ENCODE results near the gene LRP6. TPM values are rescaled to one million over a fixed set of nuclear protein-coding genes. Genes with fewer than 3 reads are reported as not detected.

Gene LRP6
- total and polyA plus RNA-seq, 2 of the 13 experiments (the other 11 are each of a cell fraction or from before 2014, with no cell fraction given), result 33.8 to 42.0 TPM

DNA sequence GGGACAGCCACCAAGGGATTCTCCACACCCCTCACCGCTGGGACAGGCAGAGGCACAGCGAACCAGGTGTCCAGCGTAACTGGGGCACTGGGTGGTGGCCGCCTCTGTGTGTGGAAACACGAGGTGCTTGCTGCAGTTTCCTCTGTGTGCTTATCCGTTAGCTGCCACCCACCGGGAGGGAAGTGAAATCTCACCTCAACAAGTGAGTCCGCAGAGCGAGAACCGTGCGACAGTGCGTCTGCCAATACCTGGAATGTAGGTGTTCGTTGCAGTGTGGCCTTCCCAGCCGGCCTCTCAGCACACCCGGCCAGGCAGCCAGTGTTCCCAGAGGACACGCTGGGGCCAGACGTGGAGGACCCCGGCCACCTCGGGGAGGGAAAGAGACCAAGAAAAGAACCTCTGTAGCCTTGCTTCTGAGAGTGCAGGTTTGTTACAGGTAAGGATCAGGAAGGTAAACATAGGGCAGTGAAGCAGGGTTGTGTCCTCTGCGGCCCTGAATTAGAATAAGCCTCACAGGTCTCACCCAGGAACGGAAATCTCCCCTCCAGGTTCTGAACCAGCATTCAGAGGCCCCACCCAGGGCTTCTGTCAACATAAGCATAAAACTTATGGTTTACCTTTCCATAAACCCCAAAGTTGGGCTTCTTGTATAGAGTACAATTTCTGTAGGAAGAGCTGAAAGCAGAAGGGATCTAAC lies 194.6 kb downstream of the LRP6 start:
- Histone ChIP-seq H3K4me1 (ENCODE audit: insufficient read depth, low read length) (peaks cover 40% of the 10 kb centered on the region), H3K4me2 (ENCODE audit: low read depth, low read length) (peak overlapping the region; percentile 88), H3K27ac (ENCODE audit: extremely low read length, insufficient read depth, low read length) (no peak overlapping the region), H4K20me1 (ENCODE audit: insufficient read depth, low read length) (no peaks in the 10 kb centered on the region), H2AFZ (ENCODE audit: low read length) (no peak overlapping the region), H3K9me3 (ENCODE audit: low read length) (no peaks in the 10 kb centered on the region), H3K79me2 (ENCODE audit: insufficient read depth, low read length) (no peaks in the 10 kb centered on the region), H3K9ac (ENCODE audit: insufficient read depth, low read depth, low read length) (peak overlapping the region; percentile 31; the same call in 1 of the 2 replicates), H3K36me3 (replicated peaks in 1 of 2; ENCODE audit: control insufficient read depth in 1 of 2, insufficient read depth in 2 of 2, low read length in 2 of 2) (no peaks in the 10 kb centered on the region), H3K27me3 (ENCODE audit: control insufficient read depth in 1 of 2, insufficient read depth in 2 of 2, low read length in 2 of 2) (peaks cover 5 to 21% of the 10 kb centered on the region in 2 experiments; a peak in 3 of 5 replicates), H3K4me3 (replicated peaks in 1 of 3; ENCODE audit: insufficient read depth in 1 of 3, low read depth in 2 of 3, low read length in 3 of 3) (peak overlapping the region; percentile 46 to 74 (median 49); a peak in 5 of 6 replicates)
- peak; percentile 38 for DNase-seq (ENCODE audit: low spot score)
- in situ Hi-C loops (cut with HindIII; ENCODE audit: extremely low pct_ligation_motif_present, low pct_unique_long_range_greater_than_20kb), result no loop called here
- CTCF ChIA-PET (ENCODE audit: low intra/inter-chr PET ratio, low total read pairs), result no interaction called here
- intact Hi-C loops (cut with micrococcal nuclease; ENCODE audit: unreplicated experiment), result no loop called here
- no peak for FAIRE-seq
- peak; percentile 76 for ATAC-seq
- POLR2A ChIA-PET, result interaction anchor here (1.2 kb wide), 1 partner anchor 10 kb away, joined by 4 read pairs; no protein-coding TSS in a partner anchor
- WGBS (ENCODE audit: low lambda C conversion rate), result 4% methylated on average over 5 of the region's 21 CpGs
- no TSS peak for BruUV-seq (replicated peaks)
- TF ChIP-seq PITX1 (CRISPR knock-in tag; IDR thresholded peaks at IDR 0.05) (peak; percentile 31; the same call in 1 of the 2 replicates), JARID2 (CRISPR knock-in tag; IDR thresholded peaks at IDR 0.05; ENCODE audit: insufficient replicate concordance) (no peak), SP2 (CRISPR knock-in tag; IDR thresholded peaks at IDR 0.05) (no peak), MYC (CRISPR knock-in tag; IDR thresholded peaks at IDR 0.05; ENCODE audit: borderline replicate concordance) (0 out of 2 replicates have a peak, but pooled peaks have one; percentile 25), HDAC2 (CRISPR knock-in tag; IDR thresholded peaks at IDR 0.05) (peak; percentile 14; the same call in 1 of the 2 replicates), ZNF292 (CRISPR knock-in tag; IDR thresholded peaks at IDR 0.05; ENCODE audit: borderline replicate concordance, low read depth) (peak; percentile 33; the same call in 1 of the 2 replicates)
- TF ChIP-seq, protein P1, sequence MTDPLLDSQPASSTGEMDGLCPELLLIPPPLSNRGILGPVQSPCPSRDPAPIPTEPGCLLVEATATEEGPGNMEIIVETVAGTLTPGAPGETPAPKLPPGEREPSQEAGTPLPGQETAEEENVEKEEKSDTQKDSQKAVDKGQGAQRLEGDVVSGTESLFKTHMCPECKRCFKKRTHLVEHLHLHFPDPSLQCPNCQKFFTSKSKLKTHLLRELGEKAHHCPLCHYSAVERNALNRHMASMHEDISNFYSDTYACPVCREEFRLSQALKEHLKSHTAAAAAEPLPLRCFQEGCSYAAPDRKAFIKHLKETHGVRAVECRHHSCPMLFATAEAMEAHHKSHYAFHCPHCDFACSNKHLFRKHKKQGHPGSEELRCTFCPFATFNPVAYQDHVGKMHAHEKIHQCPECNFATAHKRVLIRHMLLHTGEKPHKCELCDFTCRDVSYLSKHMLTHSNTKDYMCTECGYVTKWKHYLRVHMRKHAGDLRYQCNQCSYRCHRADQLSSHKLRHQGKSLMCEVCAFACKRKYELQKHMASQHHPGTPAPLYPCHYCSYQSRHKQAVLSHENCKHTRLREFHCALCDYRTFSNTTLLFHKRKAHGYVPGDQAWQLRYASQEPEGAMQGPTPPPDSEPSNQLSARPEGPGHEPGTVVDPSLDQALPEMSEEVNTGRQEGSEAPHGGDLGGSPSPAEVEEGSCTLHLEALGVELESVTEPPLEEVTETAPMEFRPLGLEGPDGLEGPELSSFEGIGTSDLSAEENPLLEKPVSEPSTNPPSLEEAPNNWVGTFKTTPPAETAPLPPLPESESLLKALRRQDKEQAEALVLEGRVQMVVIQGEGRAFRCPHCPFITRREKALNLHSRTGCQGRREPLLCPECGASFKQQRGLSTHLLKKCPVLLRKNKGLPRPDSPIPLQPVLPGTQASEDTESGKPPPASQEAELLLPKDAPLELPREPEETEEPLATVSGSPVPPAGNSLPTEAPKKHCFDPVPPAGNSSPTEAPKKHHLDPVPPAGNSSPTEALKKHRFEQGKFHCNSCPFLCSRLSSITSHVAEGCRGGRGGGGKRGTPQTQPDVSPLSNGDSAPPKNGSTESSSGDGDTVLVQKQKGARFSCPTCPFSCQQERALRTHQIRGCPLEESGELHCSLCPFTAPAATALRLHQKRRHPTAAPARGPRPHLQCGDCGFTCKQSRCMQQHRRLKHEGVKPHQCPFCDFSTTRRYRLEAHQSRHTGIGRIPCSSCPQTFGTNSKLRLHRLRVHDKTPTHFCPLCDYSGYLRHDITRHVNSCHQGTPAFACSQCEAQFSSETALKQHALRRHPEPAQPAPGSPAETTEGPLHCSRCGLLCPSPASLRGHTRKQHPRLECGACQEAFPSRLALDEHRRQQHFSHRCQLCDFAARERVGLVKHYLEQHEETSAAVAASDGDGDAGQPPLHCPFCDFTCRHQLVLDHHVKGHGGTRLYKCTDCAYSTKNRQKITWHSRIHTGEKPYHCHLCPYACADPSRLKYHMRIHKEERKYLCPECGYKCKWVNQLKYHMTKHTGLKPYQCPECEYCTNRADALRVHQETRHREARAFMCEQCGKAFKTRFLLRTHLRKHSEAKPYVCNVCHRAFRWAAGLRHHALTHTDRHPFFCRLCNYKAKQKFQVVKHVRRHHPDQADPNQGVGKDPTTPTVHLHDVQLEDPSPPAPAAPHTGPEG (CRISPR knock-in tag; IDR thresholded peaks at IDR 0.05), result no peak
- TF ChIP-seq, protein P2, sequence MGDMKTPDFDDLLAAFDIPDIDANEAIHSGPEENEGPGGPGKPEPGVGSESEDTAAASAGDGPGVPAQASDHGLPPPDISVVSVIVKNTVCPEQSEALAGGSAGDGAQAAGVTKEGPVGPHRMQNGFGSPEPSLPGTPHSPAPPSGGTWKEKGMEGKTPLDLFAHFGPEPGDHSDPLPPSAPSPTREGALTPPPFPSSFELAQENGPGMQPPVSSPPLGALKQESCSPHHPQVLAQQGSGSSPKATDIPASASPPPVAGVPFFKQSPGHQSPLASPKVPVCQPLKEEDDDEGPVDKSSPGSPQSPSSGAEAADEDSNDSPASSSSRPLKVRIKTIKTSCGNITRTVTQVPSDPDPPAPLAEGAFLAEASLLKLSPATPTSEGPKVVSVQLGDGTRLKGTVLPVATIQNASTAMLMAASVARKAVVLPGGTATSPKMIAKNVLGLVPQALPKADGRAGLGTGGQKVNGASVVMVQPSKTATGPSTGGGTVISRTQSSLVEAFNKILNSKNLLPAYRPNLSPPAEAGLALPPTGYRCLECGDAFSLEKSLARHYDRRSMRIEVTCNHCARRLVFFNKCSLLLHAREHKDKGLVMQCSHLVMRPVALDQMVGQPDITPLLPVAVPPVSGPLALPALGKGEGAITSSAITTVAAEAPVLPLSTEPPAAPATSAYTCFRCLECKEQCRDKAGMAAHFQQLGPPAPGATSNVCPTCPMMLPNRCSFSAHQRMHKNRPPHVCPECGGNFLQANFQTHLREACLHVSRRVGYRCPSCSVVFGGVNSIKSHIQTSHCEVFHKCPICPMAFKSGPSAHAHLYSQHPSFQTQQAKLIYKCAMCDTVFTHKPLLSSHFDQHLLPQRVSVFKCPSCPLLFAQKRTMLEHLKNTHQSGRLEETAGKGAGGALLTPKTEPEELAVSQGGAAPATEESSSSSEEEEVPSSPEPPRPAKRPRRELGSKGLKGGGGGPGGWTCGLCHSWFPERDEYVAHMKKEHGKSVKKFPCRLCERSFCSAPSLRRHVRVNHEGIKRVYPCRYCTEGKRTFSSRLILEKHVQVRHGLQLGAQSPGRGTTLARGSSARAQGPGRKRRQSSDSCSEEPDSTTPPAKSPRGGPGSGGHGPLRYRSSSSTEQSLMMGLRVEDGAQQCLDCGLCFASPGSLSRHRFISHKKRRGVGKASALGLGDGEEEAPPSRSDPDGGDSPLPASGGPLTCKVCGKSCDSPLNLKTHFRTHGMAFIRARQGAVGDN (CRISPR knock-in tag; IDR thresholded peaks at IDR 0.05), result peak; percentile 72
- TF ChIP-seq, protein P3, sequence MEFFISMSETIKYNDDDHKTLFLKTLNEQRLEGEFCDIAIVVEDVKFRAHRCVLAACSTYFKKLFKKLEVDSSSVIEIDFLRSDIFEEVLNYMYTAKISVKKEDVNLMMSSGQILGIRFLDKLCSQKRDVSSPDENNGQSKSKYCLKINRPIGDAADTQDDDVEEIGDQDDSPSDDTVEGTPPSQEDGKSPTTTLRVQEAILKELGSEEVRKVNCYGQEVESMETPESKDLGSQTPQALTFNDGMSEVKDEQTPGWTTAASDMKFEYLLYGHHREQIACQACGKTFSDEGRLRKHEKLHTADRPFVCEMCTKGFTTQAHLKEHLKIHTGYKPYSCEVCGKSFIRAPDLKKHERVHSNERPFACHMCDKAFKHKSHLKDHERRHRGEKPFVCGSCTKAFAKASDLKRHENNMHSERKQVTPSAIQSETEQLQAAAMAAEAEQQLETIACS (CRISPR knock-in tag; IDR thresholded peaks at IDR 0.05), result no peak
- TF ChIP-seq, protein P4, sequence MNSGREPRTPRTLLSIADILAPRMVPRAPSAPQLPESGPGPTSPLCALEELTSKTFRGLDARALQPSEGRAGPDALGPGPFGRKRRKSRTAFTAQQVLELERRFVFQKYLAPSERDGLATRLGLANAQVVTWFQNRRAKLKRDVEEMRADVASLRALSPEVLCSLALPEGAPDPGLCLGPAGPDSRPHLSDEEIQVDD (CRISPR knock-in tag; IDR thresholded peaks at IDR 0.05; ENCODE audit: borderline replicate concordance), result no peak

Measured in HepG2 (cell line).